Neural cell (in vitro differentiated cells): Measurements from ENCODE around the gene RALGDS.

Source experiments
- CTCF ChIP-seq: fragments of 450-650 bp; IDR thresholded peaks from 2 replicates; pipeline ENCODE4 v1.5.1; 2014; ENCODE audit warnings: antibody characterized with exemption, mild to moderate bottlenecking, moderate library complexity; ENCODE audit not compliant: poor library complexity, severe bottlenecking
- EZH2 ChIP-seq: fragments of 200-600, 300-800 bp; shearing (Covaris generic), sonication (generic); IDR thresholded peaks from 2 replicates; pipeline ENCODE4 v1.6.1; 2014; ENCODE audit warnings: antibody characterized with exemption, low read length, borderline replicate concordance, mild to moderate bottlenecking; ENCODE audit not compliant: insufficient read depth, poor library complexity, severe bottlenecking

- TF ChIP-seq CTCF (no peak), EZH2 (no peak)
Measured at GRCh38 chr9:133098104-133098754, 22.8 kb downstream of the RALGDS start.
